Endothelial cell of umbilical vein (primary cell): Measurements from ENCODE around the gene ETV6. TPM values are rescaled to one million over a fixed set of nuclear protein-coding genes. Genes with fewer than 3 reads are reported as not detected.

Experiments
- BruUV-seq: library from RNA; stranded (reverse); fragments of 400-500 nt; replicated peaks from 2 replicates; lab custom pipeline; 2021; lab: Mats Ljungman, UMichigan
- CTCF ChIA-PET: fragments of 300-600, 350-600 bp; sonication (Branson Sonifier 250); formaldehyde crosslinking; loops from one replicate; lab custom pipeline; 2021; ENCODE audit warnings: antibody characterized with exemption, inconsistent platforms; lab: Charles Lee
- POLR2A ChIA-PET: fragments of 300-600, 350-600 bp; sonication (Branson Sonifier 250); formaldehyde crosslinking; loops from one replicate; lab custom pipeline; 2021; ENCODE audit warnings: antibody characterized with exemption, inconsistent platforms; lab: Charles Lee
- DNase-seq: peaks from one replicate; pipeline ENCODE4 v3.0.0-alpha.2; 2011; ENCODE audit warnings: low read depth, low spot score
- FAIRE-seq: peaks from 2 replicates; lab custom pipeline; 2011; peaks lifted over from hg19 to GRCh38; lab: Jason Lieb, UNC
- H2AFZ ChIP-seq: 2 replicates; pipeline ENCODE4 v1.6.0; 2012; ENCODE audit warnings: low read depth, low read length, control low read depth, inconsistent platforms
- H3K27ac ChIP-seq: 2 replicates; pipeline ENCODE4 v1.5.1; 2011; ENCODE audit warnings: low read depth, mild to moderate bottlenecking, control low read depth, low read length, moderate library complexity; ENCODE audit not compliant: insufficient read depth
- H3K27me3 ChIP-seq, 2 experiments: 2 replicates each; pipeline versions ENCODE4 v1.6.0 to v1.6.1; 2011; ENCODE audit warnings: low read length in 2 of 2, mixed read lengths in 1 of 2; ENCODE audit not compliant: control insufficient read depth in 2 of 2, insufficient read depth in 2 of 2
- H3K36me3 ChIP-seq, 2 experiments: 2 replicates in 1 of 2; 3 replicates in 1 of 2; pipeline ENCODE4 v1.5.1; 2011; ENCODE audit warnings: low read length in 2 of 2, mild to moderate bottlenecking in 1 of 2, moderate library complexity in 1 of 2; ENCODE audit not compliant: control insufficient read depth in 2 of 2, insufficient read depth in 2 of 2; ENCODE audit errors: extremely low read depth in 1 of 2
- H3K4me1 ChIP-seq: 3 replicates; pipeline ENCODE4 v1.5.1; 2011; ENCODE audit warnings: mild to moderate bottlenecking, low read length; ENCODE audit not compliant: control insufficient read depth, insufficient read depth; ENCODE audit errors: extremely low read depth
- H3K4me2 ChIP-seq: 2 replicates; pipeline ENCODE4 v1.6.1; 2011; ENCODE audit warnings: low read length, control low read depth, mixed read lengths; ENCODE audit not compliant: insufficient read depth
- H3K4me3 ChIP-seq, 3 experiments: fragments of 200-600 bp in 1 of 3; sonication (generic), shearing (Covaris generic) in 1 of 3; replicated peaks in 1 of 3; 2 replicates each; pipeline ENCODE4 v1.5.1; 2011 to 2016; ENCODE audit warnings: control low read depth in 3 of 3, low read length in 3 of 3, mild to moderate bottlenecking in 2 of 3, inconsistent platforms in 1 of 3, low read depth in 1 of 3, moderate library complexity in 1 of 3; ENCODE audit not compliant: insufficient read depth in 1 of 3
- H3K79me2 ChIP-seq: 2 replicates; pipeline ENCODE4 v1.6.0; 2012; ENCODE audit warnings: low read length, inconsistent platforms; ENCODE audit not compliant: control insufficient read depth, insufficient read depth
- H3K9ac ChIP-seq: replicated peaks from 2 replicates; pipeline ENCODE3; 2011; ENCODE audit warnings: low read length, control low read depth; ENCODE audit not compliant: insufficient read depth; ENCODE audit errors: extremely low read depth
- H3K9me1 ChIP-seq: replicated peaks from 3 replicates; pipeline ENCODE4 v1.6.0; 2011; ENCODE audit warnings: mild to moderate bottlenecking, low read length; ENCODE audit not compliant: control insufficient read depth, insufficient read depth; ENCODE audit errors: extremely low read depth
- H3K9me3 ChIP-seq: replicated peaks from 2 replicates; pipeline ENCODE4 v1.5.1; 2012; ENCODE audit warnings: low read length, inconsistent platforms; ENCODE audit not compliant: control insufficient read depth, insufficient read depth
- H4K20me1 ChIP-seq: replicated peaks from 2 replicates; pipeline ENCODE3; 2011; ENCODE audit warnings: mild to moderate bottlenecking, low read length; ENCODE audit not compliant: control insufficient read depth, insufficient read depth; ENCODE audit errors: extremely low read depth
- CTCF ChIP-seq, 2 donors: IDR thresholded peaks; 1 replicate in 1 of 2; 2 replicates in 1 of 2; pipeline ENCODE4 v1.5.1; 2011; ENCODE audit warnings: low read length in 2 of 2, mild to moderate bottlenecking in 2 of 2, moderate library complexity in 2 of 2, control low read depth in 1 of 2, inconsistent platforms in 1 of 2, low read depth in 1 of 2; ENCODE audit not compliant: insufficient read depth in 1 of 2; ENCODE audit errors: extremely low read depth in 1 of 2
- EZH2 ChIP-seq: IDR thresholded peaks from 2 replicates; pipeline ENCODE4 v1.6.1; 2012; ENCODE audit warnings: borderline replicate concordance, low read depth, mild to moderate bottlenecking, moderate library complexity, low read length, inconsistent platforms; ENCODE audit not compliant: severe bottlenecking
- FOS ChIP-seq: IDR thresholded peaks from 2 replicates; pipeline ENCODE4 v1.6.1; 2011; ENCODE audit warnings: mild to moderate bottlenecking, low read length, moderate library complexity, borderline replicate concordance; ENCODE audit not compliant: insufficient read depth
- GATA2 ChIP-seq: IDR thresholded peaks from 2 replicates; pipeline ENCODE4 v1.7.0; 2011; ENCODE audit warnings: low read depth, mild to moderate bottlenecking, moderate library complexity, mixed read lengths, low read length; ENCODE audit not compliant: insufficient read length, insufficient read depth
- JUN ChIP-seq: IDR thresholded peaks from 2 replicates; pipeline ENCODE4 v1.6.1; 2011; ENCODE audit warnings: borderline replicate concordance, low read depth; ENCODE audit not compliant: insufficient read length, insufficient read depth
- MYC ChIP-seq: IDR thresholded peaks from one replicate; pipeline ENCODE4 v1.6.1; 2011; ENCODE audit warnings: mild to moderate bottlenecking, low read depth, low read length
- POLR2A ChIP-seq: IDR thresholded peaks from 2 replicates; pipeline ENCODE4 v1.6.1; 2012; ENCODE audit warnings: low read depth, mild to moderate bottlenecking, control low read depth, low read length
- POLR2AphosphoS5 ChIP-seq: IDR thresholded peaks from 2 replicates; pipeline ENCODE4 v1.6.1; 2012; ENCODE audit warnings: low read depth, mild to moderate bottlenecking, control low read depth, low read length, moderate library complexity; ENCODE audit not compliant: insufficient read depth
- dilution Hi-C: fragments of 300-500 bp; cut with MboI; formaldehyde crosslinking; loops from one replicate; pipeline ENCODE4 v1.15.0; 2019; ENCODE audit warnings: low sequenced_read_pairs; ENCODE audit not compliant: extremely low pct_ligation_motif_present
- intact Hi-C: fragments of 100-400 bp; cut with micrococcal nuclease; formaldehyde crosslinking; loops from one replicate; pipeline ENCODE4 v1.10.0; 2022
- polyA plus RNA-seq, 4 experiments: library from polyadenylated mRNA; depleted of rRNA in 3 of 4; stranded (reverse) in 3 of 4; unstranded in 1 of 4; fragments of >200 nt; gene quantifications; 2 replicates each; pipeline versions ENCODE4 v1.2.1 to v1.2.3, GENCODE V29; 2011 to 2012; ENCODE audit warnings: missing spikeins in 1 of 4
- total RNA-seq: library from RNA; stranded (reverse); gene quantifications from 2 replicates; pipeline ENCODE4 v1.2.3, GENCODE V29; 2021
- TF ChIP-seq, protein P1 (sequence below): IDR thresholded peaks from 2 replicates; pipeline ENCODE4 v1.6.1; 2011; ENCODE audit not compliant: insufficient read depth, insufficient read length

The ETV6 gene
- total and polyA plus RNA-seq, 2 donors (not counting 3 experiments of a cell fraction or from before 2014, with no cell fraction given), result 15.9 to 57.1 TPM

DNA sequence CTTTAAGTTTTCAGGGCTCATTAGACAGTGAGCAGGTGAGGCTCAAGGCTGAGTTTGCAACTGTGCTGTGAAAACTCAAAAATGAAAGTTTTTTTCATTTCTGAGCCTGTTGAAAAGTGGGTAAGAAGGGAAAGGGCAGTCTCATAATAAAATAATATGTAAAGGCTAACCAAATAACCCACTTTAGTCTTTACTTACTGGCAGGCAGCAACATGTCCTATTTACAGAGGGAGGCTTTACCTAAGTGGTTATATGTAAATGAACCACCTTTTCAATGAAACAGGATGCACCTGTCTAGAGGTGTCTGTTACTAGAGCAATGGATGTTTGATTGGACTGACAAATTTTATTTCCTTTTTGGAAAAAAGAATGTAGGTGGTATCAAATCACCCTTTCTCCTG is 158.0 kb downstream of the ETV6 start:
- no peak for DNase-seq
- H3K4me1 ChIP-seq, result peaks cover 11% of the 10 kb centered on the region
- dilution Hi-C loops, result no loop called here
- POLR2A ChIA-PET, result no interaction called here
- H3K9ac ChIP-seq, result no peak overlapping the region
- H2AFZ ChIP-seq, result no peak overlapping the region
- BruUV-seq, result no TSS peak
- no peak for FAIRE-seq
- no peaks in the 10 kb centered on the region for H3K9me3 ChIP-seq
- intact Hi-C loops, result no loop called here
- no peak overlapping the region for H3K4me2 ChIP-seq
- H3K4me3 ChIP-seq, result no peak overlapping the region
- CTCF ChIA-PET, result no interaction called here
- no peaks in the 10 kb centered on the region for H3K9me1 ChIP-seq
- H3K36me3 ChIP-seq, result no peaks in the 10 kb centered on the region
- no peaks in the 10 kb centered on the region for H4K20me1 ChIP-seq
- H3K27ac ChIP-seq, result no peak overlapping the region
- peaks cover 6% of the 10 kb centered on the region for H3K79me2 ChIP-seq
- H3K27me3 ChIP-seq, result no peaks in the 10 kb centered on the region
- TF ChIP-seq GATA2 (no peak), CTCF (IDR thresholded peaks at IDR 0.05; ENCODE audit: extremely low read depth in 1 of 2, insufficient read depth in 1 of 2, low read depth in 1 of 2, low read length in 2 of 2) (no peak), JUN (no peak), MYC (no peak), EZH2 (no peak), POLR2AphosphoS5 (no peak), FOS (no peak), POLR2A (no peak)
- TF ChIP-seq, protein P1, sequence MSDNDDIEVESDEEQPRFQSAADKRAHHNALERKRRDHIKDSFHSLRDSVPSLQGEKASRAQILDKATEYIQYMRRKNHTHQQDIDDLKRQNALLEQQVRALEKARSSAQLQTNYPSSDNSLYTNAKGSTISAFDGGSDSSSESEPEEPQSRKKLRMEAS, result no peak
